DOHH2 (cell line): ENCODE measurements around the gene PTPN4.

Experiments used
- H3F3A ChIP-seq: fragments of 200-600 bp; sonication (generic), shearing (Covaris generic); 2 replicates; pipeline ENCODE4 v1.6.0; 2016; ENCODE audit warnings: antibody characterized with exemption, mild to moderate bottlenecking; ENCODE audit not compliant: control insufficient read depth, insufficient read depth
- H3K27ac ChIP-seq: fragments of 200-600 bp; sonication (generic); 2 replicates; pipeline ENCODE4 v1.5.1; 2014; ENCODE audit warnings: low read depth, mild to moderate bottlenecking, low read length, moderate library complexity
- H3K27me3 ChIP-seq: fragments of 200-600 bp; sonication (generic); 2 replicates; pipeline ENCODE4 v1.6.1; 2014; ENCODE audit warnings: mild to moderate bottlenecking, low read length, mixed read lengths; ENCODE audit not compliant: control insufficient read depth
- H3K36me3 ChIP-seq: fragments of 200-600 bp; sonication (generic); 2 replicates; pipeline ENCODE4 v1.6.1; 2014; ENCODE audit warnings: mild to moderate bottlenecking, low read length, moderate library complexity, mixed read lengths; ENCODE audit not compliant: control insufficient read depth
- H3K4me1 ChIP-seq: fragments of 200-600 bp; sonication (generic); 2 replicates; pipeline ENCODE4 v1.6.1; 2014; ENCODE audit warnings: mild to moderate bottlenecking, low read length, mixed read lengths; ENCODE audit not compliant: control insufficient read depth
- H3K4me2 ChIP-seq: fragments of 200-600 bp; sonication (generic); 2 replicates; pipeline ENCODE4 v1.6.0; 2014; ENCODE audit warnings: mild to moderate bottlenecking, low read length, moderate library complexity
- H3K4me3 ChIP-seq: fragments of 200-600 bp; sonication (generic); 2 replicates; pipeline ENCODE4 v1.5.1; 2014; ENCODE audit warnings: mild to moderate bottlenecking, low read length, mixed read lengths
- H3K79me2 ChIP-seq: fragments of 200-600 bp; sonication (generic); 2 replicates; pipeline ENCODE4 v1.6.1; 2014; ENCODE audit warnings: mild to moderate bottlenecking, low read length, mixed read lengths; ENCODE audit not compliant: control insufficient read depth
- H3K9me2 ChIP-seq: fragments of 200-600 bp; sonication (generic); replicated peaks from 2 replicates; pipeline ENCODE4 v1.6.1; 2014; ENCODE audit warnings: mild to moderate bottlenecking, low read length, mixed read lengths; ENCODE audit not compliant: control insufficient read depth
- H3K9me3 ChIP-seq: fragments of 200-600 bp; sonication (generic); 2 replicates; pipeline ENCODE4 v1.6.1; 2014; ENCODE audit warnings: antibody characterized with exemption, low read length, mixed read lengths; ENCODE audit not compliant: control insufficient read depth, insufficient read depth
- H4K20me1 ChIP-seq: fragments of 200-600 bp; sonication (generic); 2 replicates; pipeline ENCODE4 v1.6.0; 2014; ENCODE audit warnings: low read depth, mild to moderate bottlenecking, antibody characterized with exemption, low read length, moderate library complexity; ENCODE audit not compliant: control insufficient read depth, insufficient read depth
- CTCF ChIP-seq: fragments of 200-600 bp; sonication (generic); IDR thresholded peaks from one replicate; pipeline ENCODE4 v1.5.1; 2014; ENCODE audit warnings: antibody characterized with exemption, mild to moderate bottlenecking, low read depth, low read length; ENCODE audit not compliant: poor library complexity, severe bottlenecking
- EZH2phosphoT487 ChIP-seq: fragments of 200-600 bp; sonication (generic); IDR thresholded peaks from 2 replicates; pipeline ENCODE4 v1.6.1; 2017; ENCODE audit warnings: borderline replicate concordance, mild to moderate bottlenecking, antibody characterized with exemption, low read length, moderate library complexity, mixed read lengths

The PTPN4 gene

GRCh38 chr2:120004254-120004653, 244.5 kb downstream of the PTPN4 start:
- H3K9me3 ChIP-seq, result no peaks in the 10 kb centered on the region
- TF ChIP-seq CTCF (no peak), EZH2phosphoT487 (no peak)

GRCh38 chr2:120005834-120006521, 246.3 kb downstream of the PTPN4 start:
- Histone ChIP-seq H4K20me1 (no peaks in the 10 kb centered on the region), H3K36me3 (no peaks in the 10 kb centered on the region), H3K4me3 (no peak overlapping the region), H3K27me3 (peaks cover 7% of the 10 kb centered on the region; the same call in 1 of the 2 replicates), H3K4me1 (no peaks in the 10 kb centered on the region), H3K79me2 (no peaks in the 10 kb centered on the region), H3K27ac (no peak overlapping the region), H3K9me3 (no peaks in the 10 kb centered on the region), H3K4me2 (no peak overlapping the region), H3F3A (no peaks in the 10 kb centered on the region), H3K9me2 (no peaks in the 10 kb centered on the region)
- TF ChIP-seq EZH2phosphoT487, result no peak
- TF ChIP-seq CTCF, result no peak

More at GRCh38 chr2:120004254-120004653, 244.5 kb downstream of the PTPN4 start:
- H4K20me1 ChIP-seq, result no peaks in the 10 kb centered on the region
- no peaks in the 10 kb centered on the region for H3K79me2 ChIP-seq
- no peak overlapping the region for H3K4me3 ChIP-seq
- no peaks in the 10 kb centered on the region for H3K9me2 ChIP-seq
- H3K27me3 ChIP-seq, result peaks cover 4% of the 10 kb centered on the region; the same call in 1 of the 2 replicates
- H3K36me3 ChIP-seq, result no peaks in the 10 kb centered on the region
- no peak overlapping the region for H3K4me2 ChIP-seq
- H3F3A ChIP-seq, result no peaks in the 10 kb centered on the region
- no peak overlapping the region for H3K27ac ChIP-seq
- no peaks in the 10 kb centered on the region for H3K4me1 ChIP-seq

GRCh38 chr2:120007851-120008250, 248.1 kb downstream of the PTPN4 start:
- H3K27me3 ChIP-seq, result peaks cover 7% of the 10 kb centered on the region; the same call in 1 of the 2 replicates
- no peaks in the 10 kb centered on the region for H3K9me2 ChIP-seq
- TF ChIP-seq CTCF (no peak), EZH2phosphoT487 (no peak)
- H3F3A ChIP-seq, result 0 out of 2 replicates have a peak, but pooled peaks cover 3% of the 10 kb centered on the region
- H3K4me3 ChIP-seq, result no peak overlapping the region
- no peaks in the 10 kb centered on the region for H3K79me2 ChIP-seq
- H3K4me1 ChIP-seq, result peaks cover 7% of the 10 kb centered on the region
- H3K4me2 ChIP-seq, result no peak overlapping the region
- no peak overlapping the region for H3K27ac ChIP-seq
- no peaks in the 10 kb centered on the region for H3K36me3 ChIP-seq
- no peaks in the 10 kb centered on the region for H3K9me3 ChIP-seq
- H4K20me1 ChIP-seq, result no peaks in the 10 kb centered on the region
